WTC11 (cell line): ENCODE measurements around the gene YOD1. TPM values are rescaled to one million over a fixed set of nuclear protein-coding genes. Genes with fewer than 3 reads are reported as not detected.

ENCODE experiments used
- ATAC-seq: fragments of 200-7000 bp; cut with Tn5 transposase; 2 replicates; pipeline ENCODE4 v1.10.0; 2021; ENCODE audit warnings: mild to moderate bottlenecking, moderate library complexity
- CTCF ChIA-PET: fragments of 300-600 bp; sonication (Branson Sonifier 250); formaldehyde crosslinking; loops from one replicate; lab custom pipeline; 2021; ENCODE audit warnings: antibody characterized with exemption; lab: Charles Lee
- POLR2A ChIA-PET: fragments of 350-600 bp; sonication (Branson Sonifier 250); formaldehyde crosslinking; loops from one replicate; lab custom pipeline; 2021; ENCODE audit warnings: antibody characterized with exemption; lab: Charles Lee
- DNase-seq: peaks from one replicate; pipeline ENCODE4 v3.0.0; 2021; ENCODE audit warnings: low spot score
- H3K27ac Mint-ChIP-seq: 2 replicates; pipeline ENCODE4 v1.8.0; 2021; ENCODE audit warnings: mixed read lengths
- H3K27me3 Mint-ChIP-seq: 2 replicates; pipeline ENCODE4 v1.8.0; 2021; ENCODE audit warnings: low read depth, mild to moderate bottlenecking, moderate library complexity, mixed read lengths
- H3K36me3 Mint-ChIP-seq: 2 replicates; pipeline ENCODE4 v1.8.0; 2021; ENCODE audit warnings: mixed read lengths
- H3K4me1 Mint-ChIP-seq: 2 replicates; pipeline ENCODE4 v1.8.0; 2022; ENCODE audit warnings: mixed read lengths
- H3K4me3 Mint-ChIP-seq: 2 replicates; pipeline ENCODE4 v1.8.0; 2021; ENCODE audit warnings: mild to moderate bottlenecking, moderate library complexity, mixed read lengths
- H3K9me3 Mint-ChIP-seq: 2 replicates; pipeline ENCODE4 v1.8.0; 2021; ENCODE audit warnings: mixed read lengths
- CBFB ChIP-seq: sonication (generic); formaldehyde crosslinking; IDR thresholded peaks from 2 replicates; pipeline ENCODE4 v1.8.1; 2022; ENCODE audit warnings: mild to moderate bottlenecking, low read depth, missing genetic modification reagents
- E2F1 ChIP-seq: sonication (generic); formaldehyde crosslinking; IDR thresholded peaks from 2 replicates; pipeline ENCODE4 v1.8.0; 2022; ENCODE audit warnings: mild to moderate bottlenecking, missing genetic modification reagents
- ELF4 ChIP-seq: sonication (generic); formaldehyde crosslinking; IDR thresholded peaks from 2 replicates; pipeline ENCODE4 v1.8.1; 2022; ENCODE audit warnings: low read depth, mild to moderate bottlenecking, moderate library complexity, missing genetic modification reagents
- EMX1 ChIP-seq: fragments of 250-450 bp; sonication (Bioruptor Pico); IDR thresholded peaks from 2 replicates; pipeline ENCODE4 v1.8.0; 2021; ENCODE audit warnings: mild to moderate bottlenecking
- ESRRA ChIP-seq: sonication (generic); formaldehyde crosslinking; IDR thresholded peaks from 2 replicates; pipeline ENCODE4 v1.8.1; 2022; ENCODE audit warnings: mild to moderate bottlenecking, missing genetic modification reagents, borderline replicate concordance
- ETV6 ChIP-seq: sonication (generic); formaldehyde crosslinking; IDR thresholded peaks from 2 replicates; pipeline ENCODE4 v1.8.1; 2022; ENCODE audit warnings: mild to moderate bottlenecking, missing genetic modification reagents
- GTF2I ChIP-seq: fragments of 250-450 bp; sonication (Bioruptor Pico); conservative IDR thresholded peaks from 2 replicates; pipeline ENCODE4 v1.4.0; 2021; ENCODE audit warnings: mild to moderate bottlenecking
- JUN ChIP-seq: sonication (generic); formaldehyde crosslinking; IDR thresholded peaks from 2 replicates; pipeline ENCODE4 v1.8.0; 2023; ENCODE audit warnings: mild to moderate bottlenecking, missing genetic modification reagents
- NR1H2 ChIP-seq: sonication (generic); formaldehyde crosslinking; IDR thresholded peaks from 2 replicates; pipeline ENCODE4 v1.9.0; 2021; ENCODE audit warnings: mild to moderate bottlenecking, moderate library complexity, missing genetic modification reagents
- NR2C2 ChIP-seq: sonication (generic); formaldehyde crosslinking; IDR thresholded peaks from 2 replicates; pipeline ENCODE4 v1.8.0; 2022; ENCODE audit warnings: mild to moderate bottlenecking, missing genetic modification reagents
- NR3C1 ChIP-seq: sonication (generic); formaldehyde crosslinking; conservative IDR thresholded peaks from 2 replicates; pipeline ENCODE4 v1.8.1; 2023; ENCODE audit warnings: low read depth, mild to moderate bottlenecking, missing genetic modification reagents
- PRRX2 ChIP-seq: fragments of 250-450 bp; sonication (Bioruptor Pico); IDR thresholded peaks from 2 replicates; pipeline ENCODE4 v1.8.0; 2021; ENCODE audit warnings: mild to moderate bottlenecking
- SMAD3 ChIP-seq: sonication (generic); formaldehyde crosslinking; IDR thresholded peaks from 2 replicates; pipeline ENCODE4 v1.8.0; 2022; ENCODE audit warnings: missing genetic modification reagents, mild to moderate bottlenecking, borderline replicate concordance
- SMAD4 ChIP-seq: sonication (generic); formaldehyde crosslinking; IDR thresholded peaks from 2 replicates; pipeline ENCODE4 v1.8.0; 2022; ENCODE audit warnings: mild to moderate bottlenecking, missing genetic modification reagents
- SP1 ChIP-seq: sonication (generic); formaldehyde crosslinking; conservative IDR thresholded peaks from 2 replicates; pipeline ENCODE4 v1.8.1; 2022; ENCODE audit warnings: missing genetic modification reagents
- TCF7 ChIP-seq: sonication (generic); formaldehyde crosslinking; IDR thresholded peaks from 2 replicates; pipeline ENCODE4 v1.8.0; 2022; ENCODE audit warnings: mild to moderate bottlenecking, low read depth, missing genetic modification reagents, moderate library complexity
- ZNF121 ChIP-seq: sonication (generic); formaldehyde crosslinking; IDR thresholded peaks from 2 replicates; pipeline ENCODE4 v1.8.0; 2023; ENCODE audit warnings: missing genetic modification reagents
- ZNF219 ChIP-seq: sonication (generic); formaldehyde crosslinking; IDR thresholded peaks from 2 replicates; pipeline ENCODE4 v1.8.0; 2023; ENCODE audit warnings: missing genetic modification reagents, mild to moderate bottlenecking, borderline replicate concordance
- ZNF232 ChIP-seq: sonication (generic); formaldehyde crosslinking; IDR thresholded peaks from 2 replicates; pipeline ENCODE4 v1.8.0; 2022; ENCODE audit warnings: mild to moderate bottlenecking, missing genetic modification reagents
- ZNF423 ChIP-seq: fragments of 250-450 bp; sonication (Bioruptor Pico); IDR thresholded peaks from 2 replicates; pipeline ENCODE4 v2.1.2; 2022; ENCODE audit warnings: mild to moderate bottlenecking, moderate library complexity
- total RNA-seq: library from RNA; stranded (reverse); gene quantifications from 3 replicates; pipeline ENCODE4 v1.2.3, GENCODE V29; 2021
- TF ChIP-seq, protein P1 (sequence below): sonication (generic); formaldehyde crosslinking; IDR thresholded peaks from 2 replicates; pipeline ENCODE4 v1.8.1; 2022; ENCODE audit warnings: mild to moderate bottlenecking, missing genetic modification reagents, moderate library complexity, borderline replicate concordance
- TF ChIP-seq, protein P2 (sequence below): sonication (generic); formaldehyde crosslinking; IDR thresholded peaks from 2 replicates; pipeline ENCODE4 v1.8.0; 2023; ENCODE audit warnings: missing genetic modification reagents
- TF ChIP-seq, protein P3 (sequence below): sonication (generic); formaldehyde crosslinking; conservative IDR thresholded peaks from 2 replicates; pipeline ENCODE4 v1.8.1; 2022; ENCODE audit warnings: mild to moderate bottlenecking, missing genetic modification reagents
- TF ChIP-seq, protein P4 (sequence below): sonication (generic); formaldehyde crosslinking; IDR thresholded peaks from 2 replicates; pipeline ENCODE4 v1.8.1; 2022; ENCODE audit warnings: low read depth, missing genetic modification reagents, borderline replicate concordance
- TF ChIP-seq, protein P5 (sequence below): sonication (generic); formaldehyde crosslinking; IDR thresholded peaks from 2 replicates; pipeline ENCODE4 v1.8.1; 2022; ENCODE audit warnings: low read depth, mild to moderate bottlenecking, moderate library complexity, missing genetic modification reagents, borderline replicate concordance

The YOD1 gene
- total RNA-seq, 1 experiment from 2014 or later = 12.0 TPM

DNA sequence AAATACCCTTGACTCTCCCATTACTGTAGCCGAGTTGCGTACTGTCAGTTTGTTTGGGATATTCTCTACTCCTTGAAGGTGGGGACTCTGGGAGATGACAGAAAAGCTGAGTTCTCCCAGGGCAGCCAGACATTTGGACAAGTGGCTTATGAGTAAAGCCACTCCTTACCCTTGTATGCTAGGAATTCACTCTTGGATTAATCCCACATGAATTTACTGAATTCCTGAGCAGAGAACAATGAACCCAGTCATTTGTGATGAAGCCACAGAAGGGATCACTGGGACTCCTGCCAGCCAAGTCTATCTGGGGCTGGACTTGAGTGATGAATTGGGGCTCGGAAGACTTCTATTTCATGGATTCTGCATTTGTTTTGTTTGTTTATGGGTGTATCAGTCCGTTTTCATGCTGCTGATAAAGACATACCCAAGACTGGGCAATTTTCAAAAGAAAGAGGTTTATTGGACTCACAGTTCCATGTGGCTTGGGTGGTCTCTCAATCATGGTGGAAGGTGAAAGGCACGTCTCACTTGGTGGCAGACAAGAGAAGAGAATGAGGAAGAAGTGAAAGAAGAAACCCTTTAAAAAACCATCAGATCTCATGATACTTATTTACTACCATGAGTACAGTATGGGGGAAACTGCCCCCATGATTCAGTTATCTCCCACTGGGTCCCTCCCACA is 43.5 kb downstream of the YOD1 start (continued):
- TF ChIP-seq, protein P1, sequence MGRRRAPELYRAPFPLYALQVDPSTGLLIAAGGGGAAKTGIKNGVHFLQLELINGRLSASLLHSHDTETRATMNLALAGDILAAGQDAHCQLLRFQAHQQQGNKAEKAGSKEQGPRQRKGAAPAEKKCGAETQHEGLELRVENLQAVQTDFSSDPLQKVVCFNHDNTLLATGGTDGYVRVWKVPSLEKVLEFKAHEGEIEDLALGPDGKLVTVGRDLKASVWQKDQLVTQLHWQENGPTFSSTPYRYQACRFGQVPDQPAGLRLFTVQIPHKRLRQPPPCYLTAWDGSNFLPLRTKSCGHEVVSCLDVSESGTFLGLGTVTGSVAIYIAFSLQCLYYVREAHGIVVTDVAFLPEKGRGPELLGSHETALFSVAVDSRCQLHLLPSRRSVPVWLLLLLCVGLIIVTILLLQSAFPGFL (CRISPR knock-in tag) = no peak

DNA sequence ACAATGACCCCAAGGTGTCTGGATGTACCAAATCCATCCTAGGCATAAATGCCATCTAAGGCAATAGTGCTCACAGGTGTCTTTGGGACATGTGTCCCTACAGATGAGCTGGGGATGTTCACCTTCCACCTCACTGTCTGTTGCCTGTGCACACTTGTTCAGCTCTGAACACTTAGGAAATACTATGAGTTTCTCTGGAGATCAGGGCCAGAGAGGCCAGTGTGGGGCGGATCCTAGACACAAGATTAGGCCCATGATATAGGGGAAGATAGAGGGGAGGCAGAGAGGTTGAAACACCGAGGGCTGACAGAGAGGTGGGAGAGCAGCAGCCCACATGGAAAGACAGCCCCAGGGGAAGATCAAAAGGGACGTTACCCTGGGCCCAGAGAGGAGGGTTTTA is 44.1 kb downstream of the YOD1 start:
- H3K4me3 Mint-ChIP-seq = no peak overlapping the region
- TF ChIP-seq SP1 (CRISPR knock-in tag) = no peak
- TF ChIP-seq, protein P2, sequence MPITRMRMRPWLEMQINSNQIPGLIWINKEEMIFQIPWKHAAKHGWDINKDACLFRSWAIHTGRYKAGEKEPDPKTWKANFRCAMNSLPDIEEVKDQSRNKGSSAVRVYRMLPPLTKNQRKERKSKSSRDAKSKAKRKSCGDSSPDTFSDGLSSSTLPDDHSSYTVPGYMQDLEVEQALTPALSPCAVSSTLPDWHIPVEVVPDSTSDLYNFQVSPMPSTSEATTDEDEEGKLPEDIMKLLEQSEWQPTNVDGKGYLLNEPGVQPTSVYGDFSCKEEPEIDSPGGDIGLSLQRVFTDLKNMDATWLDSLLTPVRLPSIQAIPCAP (CRISPR knock-in tag) = no peak
- TF ChIP-seq E2F1 (CRISPR knock-in tag) = no peak
- TF ChIP-seq JUN = no peak
- TF ChIP-seq TCF7 (CRISPR knock-in tag) = no peak
- no peak for TF ChIP-seq ZNF219 (CRISPR knock-in tag)
- TF ChIP-seq EMX1 = no peak
- TF ChIP-seq, all 79 proteins: peak for 0
- peaks cover 14% of the 10 kb centered on the region for H3K4me1 Mint-ChIP-seq
- H3K36me3 Mint-ChIP-seq = no peaks in the 10 kb centered on the region
- ATAC-seq = no peak
- no peak for DNase-seq
- peaks cover 3% of the 10 kb centered on the region; the same call in 1 of the 2 replicates for H3K9me3 Mint-ChIP-seq
- H3K27ac Mint-ChIP-seq = no peak overlapping the region
- ChIA-PET POLR2A (no interaction called here), CTCF (interaction anchor here (1.2 to 2.2 kb wide), 3 partner anchors 18 to 72 kb away, joined by 3 to 7 read pairs (median 3); partner anchors contain the start of gene C1orf116)
- peaks cover 5% of the 10 kb centered on the region for H3K27me3 Mint-ChIP-seq

- TF ChIP-seq TCF7 (CRISPR knock-in tag) (no peak), ZNF232 (no peak), ZNF121 (CRISPR knock-in tag) (no peak), NR1H2 (CRISPR knock-in tag) (no peak), ELF4 (CRISPR knock-in tag) (no peak), ESRRA (no peak), GTF2I (CRISPR knock-in tag) (no peak), SMAD3 (CRISPR knock-in tag) (no peak), PRRX2 (CRISPR knock-in tag) (no peak), ZNF423 (CRISPR knock-in tag) (no peak), NR2C2 (CRISPR knock-in tag) (no peak), SMAD4 (CRISPR knock-in tag) (no peak), E2F1 (CRISPR knock-in tag) (no peak), NR3C1 (no peak), ETV6 (no peak), CBFB (CRISPR knock-in tag) (no peak)
- TF ChIP-seq, protein P3, sequence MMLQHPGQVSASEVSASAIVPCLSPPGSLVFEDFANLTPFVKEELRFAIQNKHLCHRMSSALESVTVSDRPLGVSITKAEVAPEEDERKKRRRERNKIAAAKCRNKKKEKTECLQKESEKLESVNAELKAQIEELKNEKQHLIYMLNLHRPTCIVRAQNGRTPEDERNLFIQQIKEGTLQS (CRISPR knock-in tag) = no peak
- TF ChIP-seq, protein P4, sequence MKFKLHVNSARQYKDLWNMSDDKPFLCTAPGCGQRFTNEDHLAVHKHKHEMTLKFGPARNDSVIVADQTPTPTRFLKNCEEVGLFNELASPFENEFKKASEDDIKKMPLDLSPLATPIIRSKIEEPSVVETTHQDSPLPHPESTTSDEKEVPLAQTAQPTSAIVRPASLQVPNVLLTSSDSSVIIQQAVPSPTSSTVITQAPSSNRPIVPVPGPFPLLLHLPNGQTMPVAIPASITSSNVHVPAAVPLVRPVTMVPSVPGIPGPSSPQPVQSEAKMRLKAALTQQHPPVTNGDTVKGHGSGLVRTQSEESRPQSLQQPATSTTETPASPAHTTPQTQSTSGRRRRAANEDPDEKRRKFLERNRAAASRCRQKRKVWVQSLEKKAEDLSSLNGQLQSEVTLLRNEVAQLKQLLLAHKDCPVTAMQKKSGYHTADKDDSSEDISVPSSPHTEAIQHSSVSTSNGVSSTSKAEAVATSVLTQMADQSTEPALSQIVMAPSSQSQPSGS (CRISPR knock-in tag) = no peak
- TF ChIP-seq, protein P5, sequence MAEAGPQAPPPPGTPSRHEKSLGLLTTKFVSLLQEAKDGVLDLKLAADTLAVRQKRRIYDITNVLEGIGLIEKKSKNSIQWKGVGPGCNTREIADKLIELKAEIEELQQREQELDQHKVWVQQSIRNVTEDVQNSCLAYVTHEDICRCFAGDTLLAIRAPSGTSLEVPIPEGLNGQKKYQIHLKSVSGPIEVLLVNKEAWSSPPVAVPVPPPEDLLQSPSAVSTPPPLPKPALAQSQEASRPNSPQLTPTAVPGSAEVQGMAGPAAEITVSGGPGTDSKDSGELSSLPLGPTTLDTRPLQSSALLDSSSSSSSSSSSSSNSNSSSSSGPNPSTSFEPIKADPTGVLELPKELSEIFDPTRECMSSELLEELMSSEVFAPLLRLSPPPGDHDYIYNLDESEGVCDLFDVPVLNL (CRISPR knock-in tag) = no peak
- H3K27ac Mint-ChIP-seq = no peak overlapping the region
- H3K9me3 Mint-ChIP-seq = peaks cover 3% of the 10 kb centered on the region; the same call in 1 of the 2 replicates
- H3K4me3 Mint-ChIP-seq = no peak overlapping the region
- H3K27me3 Mint-ChIP-seq = peaks cover 2% of the 10 kb centered on the region; the same call in 1 of the 2 replicates
- peaks cover 18% of the 10 kb centered on the region for H3K4me1 Mint-ChIP-seq
- no peaks in the 10 kb centered on the region for H3K36me3 Mint-ChIP-seq
- ChIA-PET CTCF (interaction anchor here (1.0 to 2.2 kb wide), 4 partner anchors 19 to 71 kb away, joined by 3 to 7 read pairs (median 3); partner anchors contain the start of gene C1orf116), POLR2A (no interaction called here)
- ATAC-seq = no peak
- DNase-seq = no peak
Observed at GRCh38 chr1:207006083-207006482, 44.9 kb downstream of the YOD1 start.
